ENCODE measurements around the gene KRT72.

The KRT72 gene
- total RNA-seq, result 0.21 to 9.7 (median 6.9) reads per million in 3 experiments

DNA sequence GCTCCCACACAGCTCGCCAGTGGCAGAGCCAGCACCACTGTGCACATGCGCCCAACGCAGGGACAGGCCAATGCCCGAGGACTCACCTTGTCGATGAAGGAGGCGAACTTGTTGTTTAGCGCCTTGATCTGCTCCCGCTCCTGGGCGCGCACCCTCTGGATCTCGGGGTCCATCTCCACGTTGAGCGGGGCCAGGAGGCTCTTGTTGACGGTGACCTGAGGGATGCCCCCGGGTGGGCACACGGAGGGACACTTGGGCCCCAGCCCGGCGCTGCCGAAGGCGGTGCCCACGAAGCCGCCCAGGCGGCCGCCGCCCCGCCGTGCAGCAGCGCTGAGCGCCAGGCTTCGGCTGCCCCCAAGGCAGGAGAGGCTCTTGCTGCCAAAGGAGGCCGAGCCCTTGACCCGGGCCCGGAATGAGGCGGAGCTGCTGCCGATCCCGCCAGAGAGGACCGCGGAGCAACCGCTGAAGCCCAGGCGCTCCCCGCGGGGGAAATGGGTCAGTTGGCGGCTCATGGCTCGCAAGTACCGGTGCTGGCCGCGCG, at the start of gene KRT72:
KRT72 (minus strand) TSS at position 523 of the 541 bp plus-strand sequence; CDS start at position 512, 11 bp downstream.
- DNase-seq, result no peak

DNA sequence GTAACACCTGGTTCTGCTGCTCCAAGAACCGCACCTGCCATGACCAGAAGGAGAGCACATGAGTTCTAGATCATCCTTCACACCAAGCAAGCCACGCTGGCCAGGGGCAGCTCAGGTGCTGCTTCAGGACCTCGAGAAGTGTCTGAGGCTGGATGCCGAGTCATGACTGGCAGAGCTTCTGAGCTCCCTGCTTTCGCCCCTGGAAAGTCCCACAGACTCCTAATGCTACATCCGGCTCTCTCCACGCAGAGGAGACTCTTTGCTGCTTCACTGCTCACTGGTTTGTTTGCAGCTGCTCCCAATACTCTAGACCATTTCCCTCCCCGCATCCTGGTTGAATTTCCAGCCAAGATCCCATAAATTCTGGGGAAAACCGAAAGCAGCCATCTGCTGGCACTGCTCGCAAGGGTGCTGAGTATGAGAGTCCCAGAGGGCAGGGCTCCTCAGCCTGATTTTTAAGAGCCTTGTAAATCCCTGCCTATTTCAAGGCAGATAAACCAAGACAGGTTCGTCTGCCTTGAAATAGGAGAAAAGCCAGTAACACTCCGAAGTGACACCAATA, 49.3 kb upstream of the KRT72 start:
- no peak for DNase-seq

DNA sequence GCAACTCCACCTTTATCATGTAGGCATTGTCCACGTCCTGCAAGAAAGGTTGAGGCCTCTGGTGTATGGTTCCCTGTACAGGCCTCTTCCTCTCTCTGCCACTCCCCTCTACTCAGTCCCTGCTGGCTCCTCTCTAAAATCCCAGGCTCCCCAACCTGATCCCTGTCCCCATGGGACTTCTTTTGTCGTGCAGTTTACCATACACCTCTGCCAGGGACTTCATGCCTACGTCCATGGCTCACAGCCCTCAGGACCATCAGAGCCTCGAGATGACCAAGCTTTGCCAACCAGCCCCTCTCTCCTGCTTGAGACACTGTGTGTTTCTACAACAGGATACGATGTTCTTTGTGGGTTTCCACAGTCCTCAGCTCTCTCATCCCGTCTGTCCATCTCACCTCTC, 47.8 kb upstream of the KRT72 start:
- DNase-seq, result no peak

DNA sequence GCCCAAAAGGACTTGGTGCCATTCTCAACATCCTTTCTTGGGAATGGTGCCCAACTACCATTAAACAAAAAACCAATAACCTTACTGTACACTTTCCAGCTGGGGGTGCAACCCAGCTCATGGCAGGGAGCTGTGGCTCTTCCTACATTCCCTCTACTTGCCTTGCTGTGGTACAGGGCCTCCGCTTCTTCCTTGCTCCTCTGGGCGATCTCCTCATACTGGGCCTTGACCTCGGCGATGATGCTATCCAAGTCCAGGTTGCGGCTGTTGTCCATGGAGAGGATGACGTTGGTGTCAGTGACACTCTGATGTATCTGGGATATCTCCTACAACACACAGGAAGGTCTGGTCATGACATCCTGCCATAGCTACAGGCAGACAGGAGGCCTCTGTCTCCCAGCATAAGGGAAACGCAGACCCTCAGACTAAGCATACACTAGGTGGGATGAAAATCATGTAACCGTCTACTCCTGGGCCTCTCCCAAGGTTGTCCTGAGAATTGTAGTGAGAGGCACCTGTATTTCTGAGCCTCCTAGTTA, 46.8 kb upstream of the KRT72 start:
- DNase-seq, result no peak

DNA sequence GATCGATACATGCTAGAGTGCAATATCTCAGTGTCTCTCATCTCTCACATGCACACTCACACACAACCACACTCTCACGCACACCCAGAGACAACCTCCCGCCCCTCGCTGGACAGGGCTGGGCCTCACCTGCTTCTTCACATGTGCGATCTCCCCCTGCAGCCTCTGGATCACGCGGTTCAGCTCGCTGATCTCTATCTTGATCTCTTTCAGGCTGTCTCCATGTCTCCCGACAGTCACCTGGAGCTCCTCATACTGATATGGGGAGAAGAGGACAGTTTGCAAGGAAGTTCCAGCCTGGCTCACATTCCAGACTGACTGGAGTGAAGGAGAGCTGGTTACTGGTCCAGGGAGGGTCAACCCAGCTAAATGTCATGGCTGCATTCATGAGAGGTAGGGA, 46.3 kb upstream of the KRT72 start:
- DNase-seq, result no peak

DNA sequence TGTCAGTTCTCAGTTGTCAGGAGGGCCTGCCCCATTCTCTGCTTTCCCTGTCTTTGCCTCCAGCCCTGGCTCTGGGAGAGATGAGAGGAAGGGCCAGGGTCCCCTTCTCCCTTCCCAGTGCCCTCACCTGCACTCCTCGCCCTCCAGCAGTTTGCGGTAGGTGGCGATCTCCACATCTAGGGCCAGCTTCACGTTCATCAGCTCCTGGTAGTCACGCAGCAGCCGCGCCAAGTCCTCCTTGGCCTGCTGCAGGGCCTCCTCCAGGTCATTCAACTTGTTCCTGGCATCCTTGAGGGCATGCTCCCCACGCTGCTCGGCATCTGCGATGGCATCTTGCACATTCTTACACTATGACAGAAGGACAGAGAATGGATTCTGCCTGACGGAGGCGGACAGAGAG, 45.4 kb upstream of the KRT72 start:
- DNase-seq, result no peak

DNA sequence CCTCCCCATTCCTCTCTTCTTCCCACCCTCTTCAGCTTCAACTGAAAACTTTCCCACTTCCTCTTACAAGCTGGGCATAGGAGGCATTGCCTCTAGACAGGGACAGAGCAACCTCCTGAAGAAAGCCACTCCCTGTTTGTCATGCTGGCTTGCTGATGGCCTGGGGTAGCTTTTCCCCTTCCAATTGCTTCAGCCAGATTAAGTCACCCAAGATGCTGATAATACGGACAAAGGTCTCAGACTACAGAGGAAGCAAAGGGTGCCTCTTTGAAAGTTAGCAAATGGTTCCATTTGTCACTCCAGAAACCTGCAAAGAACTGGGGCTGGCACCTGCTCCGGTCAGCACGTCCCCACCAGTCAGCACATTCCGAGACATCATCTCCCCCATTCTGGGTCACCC, 44.7 kb upstream of the KRT72 start:
- no peak for DNase-seq

DNA sequence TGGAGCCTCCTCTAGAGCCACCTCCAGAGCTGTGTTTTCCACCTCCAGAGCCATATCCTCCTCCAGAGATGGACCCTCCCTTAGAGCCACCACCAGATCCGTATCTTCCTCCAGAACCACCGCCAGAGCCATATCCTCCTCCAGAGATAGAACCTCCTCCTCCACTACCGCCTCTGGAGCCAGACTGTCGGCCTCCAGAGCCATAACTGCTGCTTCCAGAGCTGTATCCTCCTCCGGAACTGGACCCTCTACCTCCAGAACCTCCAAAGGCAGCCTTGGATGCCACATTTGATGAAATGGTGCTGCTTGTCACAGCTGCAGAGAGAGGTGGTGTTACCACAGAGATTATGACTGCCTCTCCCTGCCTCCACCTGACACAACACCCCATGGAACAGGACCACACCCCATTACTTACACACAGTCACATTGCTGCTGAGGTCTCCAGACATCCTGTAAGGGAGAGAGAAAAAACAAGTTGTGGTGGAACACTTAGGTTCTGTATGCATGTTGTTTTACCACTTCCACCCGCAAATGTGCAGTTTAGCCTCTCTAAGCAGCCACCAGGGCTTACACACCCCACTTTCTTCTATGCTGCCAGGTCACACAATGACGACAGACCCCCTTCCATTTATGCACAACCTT, 44.0 kb upstream of the KRT72 start:
- DNase-seq, result peak; percentile 84

DNA sequence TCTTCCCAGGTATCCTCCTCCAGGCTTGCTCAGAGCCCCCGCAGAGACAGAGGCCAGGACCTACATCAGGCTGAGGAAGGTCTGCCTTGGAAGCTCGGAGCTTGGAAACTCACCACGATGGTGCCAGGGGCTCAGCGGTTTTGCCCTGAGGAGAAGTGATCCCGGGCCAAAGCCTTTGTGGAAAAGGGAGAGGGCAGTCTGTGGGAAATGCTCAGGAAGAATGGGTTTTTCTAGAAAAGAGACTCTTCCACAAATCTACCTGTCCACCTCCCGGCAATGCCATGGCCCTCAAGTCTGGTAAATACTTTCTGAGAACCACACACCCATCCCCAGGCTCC, 42.8 kb upstream of the KRT72 start:
- no peak for DNase-seq

DNA sequence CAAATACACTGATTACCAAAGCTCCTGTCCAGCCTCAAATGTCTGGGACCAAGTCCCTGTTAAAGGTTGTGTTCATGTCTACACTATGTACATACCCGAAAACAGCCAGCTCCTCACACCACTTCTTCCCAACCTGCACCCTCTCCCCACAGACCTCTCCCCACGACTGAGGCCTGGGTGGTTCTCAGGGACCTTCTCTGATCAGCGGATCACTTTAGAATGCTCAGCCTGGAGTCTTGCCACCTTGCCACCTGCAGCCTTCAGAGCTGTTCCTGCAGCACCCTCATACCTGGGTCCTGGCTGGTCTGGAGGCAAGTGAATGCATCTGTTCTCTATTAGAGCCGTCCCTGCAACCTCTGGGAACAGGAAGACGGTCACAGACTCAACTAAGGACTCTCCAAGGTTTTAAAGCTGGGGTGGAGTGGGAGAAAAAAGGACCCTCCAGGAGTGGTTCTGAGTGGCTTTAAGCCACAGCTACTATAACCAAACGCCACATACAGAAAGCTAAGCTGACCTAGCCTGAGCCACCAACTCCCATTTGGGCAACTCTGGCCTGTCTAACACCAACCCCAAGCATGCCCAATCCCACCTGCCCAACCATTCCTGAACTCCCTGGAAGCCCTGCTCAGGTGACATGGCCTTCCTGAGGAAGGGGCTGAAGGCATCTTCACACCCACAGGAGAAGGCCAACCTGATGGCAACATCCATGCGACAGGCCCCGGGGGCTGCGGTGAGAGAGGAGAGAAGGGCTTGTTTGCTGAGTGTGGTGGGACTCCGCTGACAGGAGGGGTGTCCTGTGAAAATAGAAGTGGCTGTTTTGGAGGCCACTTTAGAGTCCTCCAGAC, 42.2 kb upstream of the KRT72 start:
- no peak for DNase-seq

DNA sequence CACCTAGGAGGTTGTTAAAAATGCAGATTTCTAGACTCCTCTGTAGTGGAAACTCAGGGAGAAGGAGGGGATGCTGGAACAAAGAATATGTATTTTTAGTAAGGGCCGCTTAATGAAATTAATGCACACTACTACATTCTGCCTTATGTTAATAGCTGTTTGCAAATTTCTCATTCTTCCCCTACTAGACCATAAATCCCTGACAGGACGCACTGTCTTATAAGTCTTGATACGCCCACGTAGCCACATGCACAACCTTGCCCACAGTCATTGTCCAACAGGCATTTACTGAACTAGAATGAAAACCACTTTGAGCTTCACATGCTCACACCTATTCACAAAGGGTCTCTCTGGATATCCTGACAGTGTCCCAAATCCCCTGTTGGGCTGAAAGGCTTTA, 40.2 kb upstream of the KRT72 start:
- no peak for DNase-seq

DNA sequence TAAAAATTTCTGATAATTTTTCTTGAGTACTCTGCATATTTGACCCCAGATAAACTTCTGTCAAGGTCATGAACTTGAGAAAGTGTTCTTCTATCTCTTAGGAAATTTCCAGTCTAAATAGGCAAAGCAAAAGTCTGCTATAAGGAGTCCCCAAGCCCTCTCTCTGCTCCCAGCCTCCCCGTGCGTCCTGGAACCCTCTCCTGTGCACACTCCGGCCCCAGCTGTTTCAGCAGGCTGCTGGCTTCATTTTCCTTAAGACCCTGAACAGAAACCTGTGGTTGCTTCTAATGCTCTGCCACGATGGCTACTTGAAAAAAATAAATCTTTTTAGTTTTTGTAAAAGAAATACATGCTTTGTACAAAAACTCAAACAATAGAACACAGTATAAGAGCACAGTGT, 36.0 kb upstream of the KRT72 start:
- DNase-seq, result no peak

DNA sequence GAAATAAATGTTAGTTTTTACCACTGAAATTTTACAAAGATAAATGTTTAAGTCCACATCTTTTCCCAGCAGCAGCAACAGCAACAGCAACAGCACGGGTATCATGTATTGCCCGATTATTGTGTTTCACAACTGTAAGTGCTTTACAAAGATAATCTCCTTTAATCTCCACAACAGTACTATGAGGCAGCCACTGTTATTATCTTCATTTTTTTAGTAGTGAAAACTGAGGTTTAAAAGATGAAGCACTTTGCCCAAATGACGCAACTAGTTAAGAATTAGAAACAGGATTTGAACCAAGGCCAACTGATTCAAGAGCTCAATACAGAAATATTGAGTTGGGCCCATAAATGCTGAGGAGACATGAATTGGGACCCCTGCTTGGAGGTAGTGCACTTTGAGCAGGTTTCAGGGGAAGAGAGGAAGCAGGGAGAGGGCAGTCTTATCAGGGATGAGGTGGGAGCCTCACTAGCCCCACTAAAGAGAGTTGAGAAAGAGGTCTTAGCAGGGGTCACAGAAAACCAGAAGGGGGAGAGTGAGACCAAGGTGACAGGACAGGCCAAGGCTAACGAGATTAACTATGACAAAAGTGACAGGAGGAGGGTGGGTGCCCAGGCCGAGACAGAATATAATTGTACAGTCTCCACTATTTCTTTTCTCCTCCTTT, 35.5 kb upstream of the KRT72 start:
- DNase-seq, result no peak

DNA sequence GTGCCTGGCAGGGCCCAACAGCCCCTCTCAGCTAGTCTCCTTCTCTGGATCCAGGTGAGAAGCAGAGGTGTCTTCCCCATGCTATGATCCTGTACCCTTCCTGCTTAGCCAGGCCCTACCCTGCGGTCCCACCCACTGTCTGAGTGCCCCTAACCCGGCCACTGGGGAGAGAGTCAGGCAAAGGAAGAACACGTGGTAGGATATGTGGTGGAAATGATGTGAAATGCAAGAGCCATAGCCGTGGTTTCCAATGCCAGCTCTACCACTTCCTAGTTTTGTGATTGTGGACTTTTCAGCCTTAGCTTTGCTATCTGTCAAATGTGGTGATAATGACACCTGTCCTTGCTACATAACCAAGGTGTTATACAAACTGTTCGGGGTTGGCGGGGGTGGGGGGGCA, 34.9 kb upstream of the KRT72 start:
- DNase-seq, result no peak

DNA sequence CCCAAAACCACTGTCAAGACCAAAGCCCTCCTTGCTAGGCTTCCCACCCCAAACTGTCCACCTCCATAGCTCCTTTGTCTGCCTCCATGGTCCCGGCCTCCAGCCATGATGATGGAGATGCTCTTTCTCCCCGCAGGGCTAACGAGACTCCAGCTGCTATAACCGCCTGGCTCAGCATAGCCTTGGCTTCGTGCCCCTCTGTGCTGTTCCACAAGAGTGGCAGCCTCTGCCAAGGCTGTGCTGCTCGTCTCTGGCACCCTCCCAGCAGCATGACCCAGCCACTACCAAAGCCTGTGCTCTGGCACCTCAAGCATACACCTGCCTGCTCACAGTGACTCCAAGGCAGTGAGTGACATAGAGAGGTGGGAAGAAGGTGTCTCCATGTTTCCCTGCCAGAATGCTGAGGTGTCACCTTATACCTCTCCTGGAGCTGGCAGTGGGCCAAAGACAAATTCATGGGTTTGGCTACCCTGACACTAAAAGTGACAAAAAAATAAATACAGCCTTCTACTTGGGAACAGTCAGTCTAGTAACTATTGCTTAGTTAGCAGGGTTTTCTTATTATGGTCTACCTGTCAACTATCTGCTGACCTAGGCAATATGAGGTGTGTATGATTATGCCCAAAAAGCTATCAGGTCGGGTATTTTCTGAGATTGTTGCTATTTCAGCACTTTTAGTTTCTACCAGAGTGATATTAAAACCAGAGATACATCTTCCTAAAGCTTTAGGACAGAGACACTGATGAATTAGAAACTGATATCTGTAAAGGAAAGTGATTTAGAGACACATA, 33.2 kb upstream of the KRT72 start:
- DNase-seq, result no peak

DNA sequence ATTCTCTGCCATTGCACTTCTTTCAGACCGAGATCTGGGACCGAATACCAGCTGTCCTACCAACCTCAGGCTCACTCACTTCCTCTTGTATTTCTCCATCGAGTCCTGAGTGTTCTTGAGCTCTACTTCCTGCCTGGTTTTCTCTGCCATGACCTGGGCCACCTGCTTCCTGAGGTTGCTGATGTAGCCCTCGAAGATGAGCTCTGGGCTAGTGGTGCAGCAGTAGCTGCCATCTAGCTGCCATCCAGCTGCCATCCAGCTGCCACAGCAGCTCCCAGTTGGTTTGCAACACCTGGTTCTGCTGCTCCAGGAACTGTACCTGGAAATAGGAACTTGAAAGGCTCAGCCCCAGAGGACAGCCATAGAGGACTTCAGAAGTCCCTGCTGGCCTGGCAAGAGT, 32.1 kb upstream of the KRT72 start:
- peak; percentile 25 for DNase-seq

DNA sequence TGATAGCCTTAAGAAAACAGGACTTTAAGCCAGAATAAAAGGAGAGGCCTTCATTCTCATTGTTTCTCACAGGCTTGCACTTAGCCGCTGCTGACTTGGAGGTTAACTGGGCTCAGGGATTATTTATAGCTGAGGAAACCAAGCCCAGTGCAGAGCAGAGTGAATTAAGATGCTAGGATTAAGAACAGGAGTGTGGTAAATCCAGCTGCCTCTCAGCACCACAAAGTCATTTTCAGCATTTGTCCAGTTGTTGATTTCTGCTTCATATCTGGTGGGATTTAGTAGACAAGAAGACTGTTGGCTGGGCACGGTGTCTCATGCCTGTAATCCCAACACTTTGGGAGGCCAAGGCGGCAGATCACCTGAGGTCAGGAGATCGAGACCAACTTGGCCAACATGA, 31.4 kb upstream of the KRT72 start:
- DNase-seq, result no peak

DNA sequence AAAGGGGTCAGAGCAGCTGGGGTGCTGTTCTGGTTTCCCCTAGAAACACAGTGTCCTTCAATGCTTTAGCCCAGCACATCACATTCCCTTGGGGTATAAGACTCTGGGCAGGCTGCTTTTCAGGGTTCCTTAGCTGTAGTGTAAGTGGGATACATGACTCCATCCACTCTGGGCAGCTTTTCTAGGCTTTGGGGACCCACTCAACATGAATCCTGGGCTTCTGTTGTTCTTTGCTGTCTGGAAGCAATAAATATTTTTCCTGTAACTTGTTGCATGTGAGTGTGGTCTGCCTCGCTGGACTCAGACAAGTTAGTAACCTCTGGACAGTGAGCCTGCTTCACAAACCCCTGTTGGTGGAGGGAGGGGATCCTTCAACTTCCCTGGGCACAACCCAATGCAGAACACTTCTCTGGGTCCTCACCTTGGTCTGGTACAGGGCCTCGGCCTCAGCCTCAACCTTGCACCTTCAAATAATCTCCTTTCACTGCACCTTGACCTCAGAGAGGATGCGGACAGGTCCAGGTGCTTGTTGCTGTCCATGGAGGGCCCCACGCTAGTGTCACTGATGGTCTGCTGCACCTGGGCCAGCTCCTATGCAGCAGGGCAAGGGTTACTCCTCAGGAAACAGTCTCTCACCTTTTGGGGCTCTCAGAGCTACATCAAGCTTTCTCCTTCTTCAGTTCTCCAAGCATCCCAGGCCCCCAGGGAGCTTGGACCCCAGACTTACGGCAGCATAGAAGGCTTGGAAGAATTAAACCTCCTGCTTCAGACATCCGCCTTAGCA, 30.6 kb upstream of the KRT72 start:
- no peak for DNase-seq

DNA sequence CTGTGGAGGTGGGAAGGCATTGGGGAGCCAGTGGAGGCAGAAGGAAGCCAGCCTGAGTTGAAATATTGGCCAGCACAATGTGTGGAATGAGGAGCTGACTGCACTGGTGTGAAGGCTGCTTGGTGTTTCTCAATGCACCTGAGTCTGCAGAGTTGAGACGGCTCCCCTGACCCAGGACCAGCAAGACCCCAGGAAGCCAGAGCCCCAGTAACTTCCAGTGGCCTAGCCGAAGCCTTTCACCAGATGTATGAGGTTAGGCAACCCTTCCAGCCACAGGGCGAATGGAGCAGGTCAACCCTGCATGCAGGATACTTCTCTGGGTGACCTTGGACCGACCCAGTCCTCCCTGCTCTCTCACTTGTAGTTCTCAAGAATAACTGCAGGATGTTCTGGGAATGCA, 30.0 kb upstream of the KRT72 start:
- DNase-seq, result no peak

DNA sequence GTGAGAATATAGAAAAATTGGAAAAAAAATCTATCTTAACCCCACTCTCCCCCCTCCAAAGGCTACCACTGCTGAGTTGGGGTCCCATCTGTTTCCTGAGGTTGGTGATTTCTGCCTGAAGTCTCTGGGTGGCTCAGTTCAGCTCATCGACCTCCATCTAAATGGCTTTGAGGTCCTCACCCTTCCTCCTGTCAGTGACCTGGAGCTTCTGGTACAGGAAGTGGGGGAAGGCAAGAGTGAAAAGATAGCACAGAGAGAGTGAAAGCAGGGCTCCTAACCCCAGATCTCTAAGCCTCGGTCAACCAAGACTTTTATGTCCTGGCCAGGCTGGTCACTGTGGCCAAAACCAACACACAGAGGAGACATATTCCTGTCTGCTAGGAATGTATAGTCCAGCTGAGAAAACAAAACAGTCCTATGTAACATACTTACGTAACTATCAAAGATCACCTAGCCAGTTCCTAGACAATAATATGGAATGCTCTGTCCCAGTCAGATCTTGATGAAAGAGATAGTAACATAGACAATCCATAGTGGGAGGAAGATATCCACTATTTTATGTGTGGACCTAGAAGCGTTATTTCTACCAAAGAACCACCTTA, 29.4 kb upstream of the KRT72 start:
- no peak for DNase-seq

DNA sequence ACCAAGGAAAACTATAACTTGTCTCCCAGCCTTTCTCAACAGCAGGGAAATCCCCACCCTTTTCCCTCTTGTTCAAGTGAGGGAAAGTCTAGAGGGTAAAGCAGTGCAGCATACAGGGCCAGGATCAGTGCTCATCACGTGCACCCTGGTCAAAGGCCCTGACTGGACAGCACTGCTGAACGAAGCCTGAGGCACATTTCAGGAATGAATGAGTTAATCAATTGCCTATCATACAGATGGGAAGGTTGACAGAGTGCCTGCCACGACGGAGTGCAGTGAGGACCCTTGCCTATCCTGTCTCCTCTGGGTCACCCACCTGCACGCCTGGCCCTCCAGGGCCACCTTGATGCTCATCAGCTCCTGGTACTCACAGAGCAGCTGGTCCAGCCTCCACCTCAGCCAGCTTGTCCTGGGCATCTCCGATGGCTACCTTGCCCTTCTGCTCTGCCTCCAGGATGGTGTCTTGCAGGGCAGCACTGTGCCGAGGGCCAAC, 28.8 kb upstream of the KRT72 start:
- no peak for DNase-seq
